ENCODE data around the gene C6orf163. TPM values are rescaled to one million over a fixed set of nuclear protein-coding genes. Genes with fewer than 3 reads are reported as not detected.

C6orf163 gene
- total RNA-seq, 1 donor from 2014 or later = 1.6 TPM

DNA sequence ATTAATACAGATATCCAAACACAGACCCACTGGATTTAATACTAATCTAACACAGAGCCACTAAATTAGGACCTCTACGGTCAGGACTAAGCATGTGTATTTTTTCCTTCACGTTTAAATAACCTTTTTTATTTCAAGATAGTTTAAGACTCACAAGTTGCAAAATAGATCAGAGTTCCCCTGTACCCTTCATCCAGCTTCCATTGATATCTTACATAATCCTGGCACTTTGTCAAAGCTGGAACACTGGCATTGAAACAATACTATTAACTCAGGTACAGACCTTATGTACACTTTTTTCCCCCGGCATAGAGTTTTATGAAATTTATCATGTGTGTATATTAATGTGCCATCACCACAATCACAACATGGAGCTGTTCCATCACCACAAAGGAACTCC is 2.1 kb downstream of the C6orf163 start:
- no peaks in the 10 kb centered on the region for H3K27me3 ChIP-seq (ENCODE audit: control insufficient read depth, insufficient read depth, low read length)
- H3K36me3 ChIP-seq (ENCODE audit: control insufficient read depth, insufficient read depth, low read length) = no peaks in the 10 kb centered on the region
- no peak for DNase-seq (ENCODE audit: low read depth)
- no peak for FAIRE-seq
- no peak for TF ChIP-seq CTCF (IDR thresholded peaks at IDR 0.05; ENCODE audit: insufficient read depth, low read length, severe bottlenecking)
- H3K4me3 ChIP-seq (ENCODE audit: low read depth, low read length) = no peak overlapping the region

GRCh38 chr6:87349896-87350295 is 5.3 kb downstream of the C6orf163 start:
- FAIRE-seq (no peak), DNase-seq (ENCODE audit: low read depth) (no peak)
- H3K4me3 ChIP-seq (ENCODE audit: low read depth, low read length) = no peak overlapping the region
- H3K27me3 ChIP-seq (ENCODE audit: control insufficient read depth, insufficient read depth, low read length) = no peaks in the 10 kb centered on the region
- no peaks in the 10 kb centered on the region for H3K36me3 ChIP-seq (ENCODE audit: control insufficient read depth, insufficient read depth, low read length)
- no peak for TF ChIP-seq CTCF (IDR thresholded peaks at IDR 0.05; ENCODE audit: insufficient read depth, low read length, severe bottlenecking)

DNA sequence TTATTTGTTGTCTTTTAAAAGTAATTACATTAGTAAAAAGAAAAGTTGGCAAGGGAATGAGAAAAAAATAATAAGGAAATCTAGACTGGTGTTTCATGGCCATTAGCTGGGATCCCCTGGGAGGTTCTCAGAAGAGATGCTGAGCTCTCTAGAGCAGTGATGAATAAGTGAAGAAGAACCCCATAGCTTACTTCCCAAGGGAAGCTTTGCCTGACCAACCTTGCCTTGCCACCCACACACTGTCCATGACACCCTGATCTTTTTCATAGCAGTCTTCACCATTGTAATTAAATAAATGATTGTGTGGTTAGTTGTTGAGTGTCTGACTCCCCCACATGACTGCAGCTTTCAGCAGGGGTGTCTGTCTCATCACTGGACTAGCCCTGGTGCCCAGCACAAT is 5.9 kb downstream of the C6orf163 start:
- Histone ChIP-seq H3K4me3 (ENCODE audit: low read depth, low read length) (no peak overlapping the region), H3K27me3 (ENCODE audit: control insufficient read depth, insufficient read depth, low read length) (no peaks in the 10 kb centered on the region), H3K36me3 (ENCODE audit: control insufficient read depth, insufficient read depth, low read length) (no peaks in the 10 kb centered on the region)
- no peak for TF ChIP-seq CTCF (IDR thresholded peaks at IDR 0.05; ENCODE audit: insufficient read depth, low read length, severe bottlenecking)
- FAIRE-seq (no peak), DNase-seq (ENCODE audit: low read depth) (no peak)

DNA sequence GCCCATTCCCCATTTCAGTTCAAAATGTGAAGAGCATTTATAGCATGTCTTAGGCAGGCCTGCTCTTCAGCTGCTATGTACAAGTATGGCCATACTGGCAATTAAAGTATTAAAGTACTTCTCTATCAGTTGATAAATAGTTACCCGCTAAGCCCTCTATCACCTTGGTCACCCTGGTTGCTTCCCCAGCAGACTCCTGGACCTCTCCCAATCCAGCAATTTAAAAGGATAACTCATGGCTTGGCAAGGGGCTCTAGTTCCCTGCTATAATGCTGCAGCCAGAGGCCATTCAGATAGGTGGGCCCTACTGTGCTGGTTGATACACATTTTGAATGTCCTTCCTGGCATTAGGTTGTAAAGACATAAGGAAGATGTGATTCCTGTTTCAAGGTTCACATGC is 7.0 kb downstream of the C6orf163 start:
- DNase-seq (ENCODE audit: low read depth) (no peak), FAIRE-seq (no peak)
- TF ChIP-seq CTCF (IDR thresholded peaks at IDR 0.05; ENCODE audit: insufficient read depth, low read length, severe bottlenecking) = no peak
- H3K4me3 ChIP-seq (ENCODE audit: low read depth, low read length) = no peak overlapping the region
- H3K36me3 ChIP-seq (ENCODE audit: control insufficient read depth, insufficient read depth, low read length) = no peaks in the 10 kb centered on the region
- H3K27me3 ChIP-seq (ENCODE audit: control insufficient read depth, insufficient read depth, low read length) = no peaks in the 10 kb centered on the region

DNA sequence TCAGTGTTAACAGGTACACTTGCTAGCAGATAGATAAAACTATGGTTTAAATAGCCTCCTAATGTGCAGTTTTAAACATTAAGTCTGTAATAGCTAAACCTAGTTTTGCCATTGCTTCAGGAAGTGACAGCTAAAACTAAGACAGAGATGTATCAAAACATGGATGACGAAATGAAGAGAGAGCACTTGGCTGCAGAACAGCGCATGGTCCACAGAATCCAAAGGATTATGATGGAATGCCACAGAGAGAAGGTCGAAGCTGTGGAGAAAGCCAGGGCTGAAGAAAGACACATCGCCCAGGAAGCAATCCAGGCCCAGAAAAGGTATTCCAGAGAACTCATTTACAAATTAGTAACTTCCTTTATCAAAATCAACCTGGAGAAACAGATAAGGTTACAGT is 11.6 kb downstream of the C6orf163 start:
- Histone ChIP-seq H3K36me3 (ENCODE audit: control insufficient read depth, insufficient read depth, low read length) (no peaks in the 10 kb centered on the region), H3K27me3 (ENCODE audit: control insufficient read depth, insufficient read depth, low read length) (no peaks in the 10 kb centered on the region), H3K4me3 (ENCODE audit: low read depth, low read length) (no peak overlapping the region)
- DNase-seq (ENCODE audit: low read depth) = no peak
- TF ChIP-seq CTCF (IDR thresholded peaks at IDR 0.05; ENCODE audit: insufficient read depth, low read length, severe bottlenecking) = no peak
- no peak for FAIRE-seq

GRCh38 chr6:87357479-87358196 is 13.0 kb downstream of the C6orf163 start:
- H3K36me3 ChIP-seq (ENCODE audit: control insufficient read depth, insufficient read depth, low read length) = no peaks in the 10 kb centered on the region
- H3K4me3 ChIP-seq (ENCODE audit: low read depth, low read length) = no peak overlapping the region
- DNase-seq (ENCODE audit: low read depth) = no peak
- TF ChIP-seq CTCF (IDR thresholded peaks at IDR 0.05; ENCODE audit: insufficient read depth, low read length, severe bottlenecking) = no peak
- H3K27me3 ChIP-seq (ENCODE audit: control insufficient read depth, insufficient read depth, low read length) = no peaks in the 10 kb centered on the region
- FAIRE-seq = no peak

Measured in bronchial epithelial cell (primary cell).